HCT116 (cell line): ENCODE results near the gene MRPS35. TPM values are rescaled to one million over a fixed set of nuclear protein-coding genes. Genes with fewer than 3 reads are reported as not detected.

Source experiments
- ATAC-seq: fragments of 200-7000 bp; cut with Tn5 transposase; 2 replicates; pipeline ENCODE4 v1.9.1; 2020; ENCODE audit warnings: mild to moderate bottlenecking, moderate library complexity
- BruUV-seq: library from RNA; stranded (reverse); fragments of 400-500 nt; replicated peaks from 2 replicates; lab custom pipeline; 2021; lab: Mats Ljungman, UMichigan
- CTCF ChIA-PET: fragments of 300-600 bp; sonication (Branson Sonifier 250); formaldehyde crosslinking; loops from one replicate; lab custom pipeline; 2021; ENCODE audit warnings: antibody characterized with exemption; lab: Charles Lee
- POLR2A ChIA-PET: fragments of 300-600, 350-600 bp; sonication (Branson Sonifier 250); formaldehyde crosslinking; loops from one replicate; lab custom pipeline; 2021; ENCODE audit warnings: antibody characterized with exemption; lab: Charles Lee
- RAD21 ChIA-PET, 2 experiments: fragments of 300-600 bp; sonication (Branson Sonifier 250); formaldehyde crosslinking; loops; one replicate each; lab custom pipeline; 2023; ENCODE audit warnings: low total read pairs in 2 of 2; ENCODE audit not compliant: uncharacterized antibody in 2 of 2, unreplicated experiment in 2 of 2, low non-redundant PET in 1 of 2; lab: Charles Lee
- DNase-seq: peaks from one replicate; pipeline ENCODE4 v3.0.0-alpha.2; 2010; ENCODE audit warnings: low read depth, low spot score
- H2AFZ ChIP-seq: fragments of 200-600 bp; shearing (Covaris generic), sonication (generic); 2 replicates; pipeline ENCODE4 v1.6.1; 2017; ENCODE audit warnings: low read depth, mixed run types, mixed read lengths, antibody characterized with exemption, low read length; ENCODE audit not compliant: poor library complexity, severe bottlenecking
- H3K27ac ChIP-seq: 2 replicates; pipeline ENCODE4 v1.5.1; 2012; ENCODE audit warnings: low read depth, low read length
- H3K27me3 ChIP-seq: fragments of 200-600 bp; sonication (generic); 2 replicates; pipeline ENCODE4 v1.6.1; 2016; ENCODE audit warnings: mixed run types, low read length, mixed read lengths; ENCODE audit not compliant: insufficient read depth
- H3K36me3 ChIP-seq, 2 experiments: fragments of 200-500 bp in 1 of 2; fragments of 200-600 bp in 1 of 2; sonication (Bioruptor generic) in 1 of 2; sonication (generic) in 1 of 2; 2 replicates each; pipeline versions ENCODE4 v1.5.1 to v1.6.1; 2014 to 2016; ENCODE audit warnings: low read length in 2 of 2, inconsistent platforms in 1 of 2, mixed read lengths in 1 of 2, mixed run types in 1 of 2; ENCODE audit not compliant: insufficient read depth in 2 of 2, control insufficient read depth in 1 of 2
- H3K4me1 ChIP-seq, 2 experiments: fragments of 200-600 bp in 1 of 2; sonication (generic) in 1 of 2; 2 replicates each; pipeline versions ENCODE4 v1.5.1 to v1.6.1; 2012 to 2017; ENCODE audit warnings: low read length in 2 of 2, inconsistent platforms in 1 of 2, mild to moderate bottlenecking in 1 of 2, mixed read lengths in 1 of 2, mixed run types in 1 of 2, moderate library complexity in 1 of 2; ENCODE audit not compliant: insufficient read depth in 2 of 2, control insufficient read depth in 1 of 2
- H3K4me2 ChIP-seq: fragments of 200-600 bp; sonication (generic); 2 replicates; pipeline ENCODE4 v1.6.1; 2017; ENCODE audit warnings: mixed run types, low read length, mixed read lengths
- H3K4me3 ChIP-seq, 2 experiments: fragments of 200-600 bp in 1 of 2; sonication (generic) in 1 of 2; replicated peaks in 1 of 2; 2 replicates each; pipeline ENCODE4 v1.5.1; 2011 to 2016; ENCODE audit warnings: low read length in 2 of 2, control low read depth in 1 of 2, low read depth in 1 of 2, mild to moderate bottlenecking in 1 of 2, mixed read lengths in 1 of 2, mixed run types in 1 of 2
- H3K79me2 ChIP-seq: fragments of 200-600 bp; sonication (generic); 2 replicates; pipeline ENCODE4 v1.6.1; 2017; ENCODE audit warnings: mild to moderate bottlenecking, mixed run types, low read length, moderate library complexity, mixed read lengths; ENCODE audit not compliant: insufficient read depth
- H3K9ac ChIP-seq: fragments of 200-600 bp; sonication (generic); 2 replicates; pipeline ENCODE4 v1.6.1; 2016; ENCODE audit warnings: low read length, mixed read lengths
- H3K9me2 ChIP-seq: fragments of 200-600 bp; sonication (generic), shearing (Covaris generic); 2 replicates; pipeline ENCODE4 v1.6.1; 2017; ENCODE audit warnings: mixed run types, mild to moderate bottlenecking, moderate library complexity; ENCODE audit not compliant: insufficient read depth
- H3K9me3 ChIP-seq, 2 experiments: fragments of 200-500 bp in 1 of 2; fragments of 200-600 bp in 1 of 2; sonication (Bioruptor generic) in 1 of 2; sonication (generic) in 1 of 2; 2 replicates each; pipeline ENCODE4 v1.6.1; 2014 to 2017; ENCODE audit warnings: low read length in 2 of 2, mixed read lengths in 2 of 2, inconsistent platforms in 1 of 2, low read depth in 1 of 2, mild to moderate bottlenecking in 1 of 2, mixed run types in 1 of 2, moderate library complexity in 1 of 2; ENCODE audit not compliant: control insufficient read depth in 1 of 2, insufficient read depth in 1 of 2
- H4K20me1 ChIP-seq: fragments of 200-600 bp; sonication (generic), shearing (Covaris generic); 2 replicates; pipeline ENCODE4 v1.6.1; 2017; ENCODE audit warnings: mixed run types, mild to moderate bottlenecking, moderate library complexity; ENCODE audit not compliant: insufficient read depth
- CBX3 ChIP-seq: IDR thresholded peaks from 2 replicates; pipeline ENCODE4 v1.6.1; 2012; ENCODE audit warnings: low read depth
- CEBPB ChIP-seq: IDR thresholded peaks from 2 replicates; pipeline ENCODE4 v1.6.1; 2012; ENCODE audit warnings: low read depth
- EGR1 ChIP-seq: IDR thresholded peaks from 2 replicates; pipeline ENCODE4 v1.6.1; 2012; ENCODE audit warnings: low read depth
- EZH2 ChIP-seq: fragments of 200-600 bp; sonication (generic); IDR thresholded peaks from 2 replicates; pipeline ENCODE4 v1.6.1; 2017; ENCODE audit warnings: antibody characterized with exemption, mixed run types
- FOSL1 ChIP-seq: IDR thresholded peaks from 2 replicates; pipeline ENCODE4 v1.6.1; 2012; ENCODE audit warnings: low read depth
- JUND ChIP-seq: IDR thresholded peaks from 2 replicates; pipeline ENCODE4 v1.6.1; 2012
- POLR2AphosphoS5 ChIP-seq: IDR thresholded peaks from 2 replicates; pipeline ENCODE4 v1.6.1; 2011; ENCODE audit warnings: mild to moderate bottlenecking, low read depth, low read length, moderate library complexity
- SIN3A ChIP-seq: IDR thresholded peaks from 2 replicates; pipeline ENCODE4 v1.6.1; 2012; ENCODE audit warnings: low read depth
- SRF ChIP-seq: IDR thresholded peaks from 2 replicates; pipeline ENCODE4 v1.6.1; 2012; ENCODE audit warnings: low read depth
- TCF7L2 ChIP-seq: IDR thresholded peaks from 2 replicates; pipeline ENCODE4 v1.7.0; 2011; ENCODE audit warnings: borderline replicate concordance, inconsistent platforms; ENCODE audit not compliant: insufficient read depth, insufficient read length; ENCODE audit errors: extremely low read depth
- YY1 ChIP-seq: IDR thresholded peaks from 2 replicates; pipeline ENCODE4 v1.6.1; 2011; ENCODE audit warnings: low read length, low read depth, moderate library complexity, mild to moderate bottlenecking; ENCODE audit not compliant: insufficient replicate concordance; ENCODE audit errors: extremely low read depth
- ZFX ChIP-seq: fragments of 450-650 bp; IDR thresholded peaks from 2 replicates; pipeline ENCODE4 v1.6.1; 2017
- ZNF274 ChIP-seq: fragments of 200-500 bp; sonication (Bioruptor generic); IDR thresholded peaks from 2 replicates; pipeline ENCODE4 v1.6.1; 2014; ENCODE audit warnings: mild to moderate bottlenecking, low read depth, low read length, inconsistent platforms
- intact Hi-C: fragments of 100-400 bp; cut with micrococcal nuclease; formaldehyde crosslinking; loops from 2 replicates; pipeline ENCODE4 v1.10.0; 2022
- total RNA-seq: library from RNA; stranded (reverse); gene quantifications from one replicate; pipeline ENCODE4 v1.2.1, GENCODE V29; 2021; ENCODE audit not compliant: unreplicated experiment
- TF ChIP-seq, protein P1 (sequence below): IDR thresholded peaks from 2 replicates; pipeline ENCODE4 v1.6.1; 2012; ENCODE audit warnings: low read depth
- TF ChIP-seq, protein P2 (sequence below): IDR thresholded peaks from 2 replicates; pipeline ENCODE4 v1.6.1; 2012
- TF ChIP-seq, protein P3 (sequence below), 3 experiments: fragments of 200-600 bp in 1 of 3; sonication (generic) in 1 of 3; IDR thresholded peaks in 2 of 3; conservative IDR thresholded peaks in 1 of 3; 2 replicates each; pipeline ENCODE4 v1.5.1; 2012 to 2017; ENCODE audit warnings: low read depth in 2 of 3, low read length in 2 of 3, antibody characterized with exemption in 1 of 3, borderline replicate concordance in 1 of 3, control low read depth in 1 of 3, mild to moderate bottlenecking in 1 of 3, mixed read lengths in 1 of 3, mixed run types in 1 of 3, moderate library complexity in 1 of 3; ENCODE audit not compliant: insufficient read depth in 1 of 3
- TF ChIP-seq, protein P4 (sequence below): IDR thresholded peaks from 2 replicates; pipeline ENCODE4 v1.6.1; 2012
- TF ChIP-seq, protein P5 (sequence below): IDR thresholded peaks from 2 replicates; pipeline ENCODE4 v1.6.1; 2011; ENCODE audit warnings: mild to moderate bottlenecking, low read length, moderate library complexity; ENCODE audit not compliant: insufficient replicate concordance; ENCODE audit errors: extremely low read depth

The MRPS35 gene
- total RNA-seq, 1 experiment from 2014 or later = 55.4 TPM

DNA sequence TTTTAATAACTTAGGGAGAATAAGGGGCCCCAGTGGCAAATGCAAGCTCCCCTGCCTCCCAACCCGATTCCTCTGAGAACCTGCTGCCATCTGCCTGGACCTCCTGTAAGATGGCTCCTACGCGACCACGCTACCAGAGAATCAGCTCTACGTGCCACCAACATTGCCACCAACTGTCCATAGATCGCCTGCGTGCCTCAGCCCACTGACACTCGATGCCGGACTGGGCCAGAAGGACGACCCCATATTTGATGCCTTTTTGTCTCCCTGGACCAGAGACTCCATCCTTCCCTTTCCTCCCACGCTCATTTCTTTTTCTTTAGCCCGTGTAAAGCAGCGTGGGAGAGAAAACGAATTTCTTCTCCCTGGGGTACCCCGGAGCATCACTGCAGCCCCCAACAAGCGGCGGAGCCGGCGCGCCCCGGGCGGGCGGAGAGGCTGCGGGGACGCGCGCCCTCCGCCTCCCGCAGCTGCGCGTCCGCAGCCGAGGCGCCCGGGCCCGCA lies 68.8 kb downstream of the MRPS35 start:
- peak overlapping the region; percentile 84 for H3K9ac ChIP-seq
- RAD21 ChIA-PET = no interaction called here
- H3K9me3 ChIP-seq = no peaks in the 10 kb centered on the region
- no peaks in the 10 kb centered on the region; a peak in 1 of 4 replicates for H3K36me3 ChIP-seq
- no peak for DNase-seq
- peaks cover 10 to 24% of the 10 kb centered on the region in 2 experiments; a peak in 3 of 4 replicates for H3K4me1 ChIP-seq
- peak; percentile 21 for ATAC-seq
- peak overlapping the region; percentile 85 for H2AFZ ChIP-seq
- BruUV-seq = TSS peak; percentile 78
- peak overlapping the region; percentile 75 to 90 for H3K4me3 ChIP-seq
- intact Hi-C loops = no loop called here
- peak overlapping the region; percentile 100 for H3K4me2 ChIP-seq
- TF ChIP-seq FOSL1 (no peak), EGR1 (no peak), SIN3A (no peak), ZNF274 (no peak), CBX3 (no peak), YY1 (no peak), EZH2 (no peak), JUND (no peak), SRF (no peak), POLR2AphosphoS5 (no peak), TCF7L2 (no peak), ZFX (no peak), CEBPB (no peak)
- TF ChIP-seq, protein P1, sequence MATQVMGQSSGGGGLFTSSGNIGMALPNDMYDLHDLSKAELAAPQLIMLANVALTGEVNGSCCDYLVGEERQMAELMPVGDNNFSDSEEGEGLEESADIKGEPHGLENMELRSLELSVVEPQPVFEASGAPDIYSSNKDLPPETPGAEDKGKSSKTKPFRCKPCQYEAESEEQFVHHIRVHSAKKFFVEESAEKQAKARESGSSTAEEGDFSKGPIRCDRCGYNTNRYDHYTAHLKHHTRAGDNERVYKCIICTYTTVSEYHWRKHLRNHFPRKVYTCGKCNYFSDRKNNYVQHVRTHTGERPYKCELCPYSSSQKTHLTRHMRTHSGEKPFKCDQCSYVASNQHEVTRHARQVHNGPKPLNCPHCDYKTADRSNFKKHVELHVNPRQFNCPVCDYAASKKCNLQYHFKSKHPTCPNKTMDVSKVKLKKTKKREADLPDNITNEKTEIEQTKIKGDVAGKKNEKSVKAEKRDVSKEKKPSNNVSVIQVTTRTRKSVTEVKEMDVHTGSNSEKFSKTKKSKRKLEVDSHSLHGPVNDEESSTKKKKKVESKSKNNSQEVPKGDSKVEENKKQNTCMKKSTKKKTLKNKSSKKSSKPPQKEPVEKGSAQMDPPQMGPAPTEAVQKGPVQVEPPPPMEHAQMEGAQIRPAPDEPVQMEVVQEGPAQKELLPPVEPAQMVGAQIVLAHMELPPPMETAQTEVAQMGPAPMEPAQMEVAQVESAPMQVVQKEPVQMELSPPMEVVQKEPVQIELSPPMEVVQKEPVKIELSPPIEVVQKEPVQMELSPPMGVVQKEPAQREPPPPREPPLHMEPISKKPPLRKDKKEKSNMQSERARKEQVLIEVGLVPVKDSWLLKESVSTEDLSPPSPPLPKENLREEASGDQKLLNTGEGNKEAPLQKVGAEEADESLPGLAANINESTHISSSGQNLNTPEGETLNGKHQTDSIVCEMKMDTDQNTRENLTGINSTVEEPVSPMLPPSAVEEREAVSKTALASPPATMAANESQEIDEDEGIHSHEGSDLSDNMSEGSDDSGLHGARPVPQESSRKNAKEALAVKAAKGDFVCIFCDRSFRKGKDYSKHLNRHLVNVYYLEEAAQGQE = no peak
- TF ChIP-seq, protein P2, sequence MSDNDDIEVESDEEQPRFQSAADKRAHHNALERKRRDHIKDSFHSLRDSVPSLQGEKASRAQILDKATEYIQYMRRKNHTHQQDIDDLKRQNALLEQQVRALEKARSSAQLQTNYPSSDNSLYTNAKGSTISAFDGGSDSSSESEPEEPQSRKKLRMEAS = no peak; the same call in 1 of the 2 replicates
- TF ChIP-seq, protein P3, sequence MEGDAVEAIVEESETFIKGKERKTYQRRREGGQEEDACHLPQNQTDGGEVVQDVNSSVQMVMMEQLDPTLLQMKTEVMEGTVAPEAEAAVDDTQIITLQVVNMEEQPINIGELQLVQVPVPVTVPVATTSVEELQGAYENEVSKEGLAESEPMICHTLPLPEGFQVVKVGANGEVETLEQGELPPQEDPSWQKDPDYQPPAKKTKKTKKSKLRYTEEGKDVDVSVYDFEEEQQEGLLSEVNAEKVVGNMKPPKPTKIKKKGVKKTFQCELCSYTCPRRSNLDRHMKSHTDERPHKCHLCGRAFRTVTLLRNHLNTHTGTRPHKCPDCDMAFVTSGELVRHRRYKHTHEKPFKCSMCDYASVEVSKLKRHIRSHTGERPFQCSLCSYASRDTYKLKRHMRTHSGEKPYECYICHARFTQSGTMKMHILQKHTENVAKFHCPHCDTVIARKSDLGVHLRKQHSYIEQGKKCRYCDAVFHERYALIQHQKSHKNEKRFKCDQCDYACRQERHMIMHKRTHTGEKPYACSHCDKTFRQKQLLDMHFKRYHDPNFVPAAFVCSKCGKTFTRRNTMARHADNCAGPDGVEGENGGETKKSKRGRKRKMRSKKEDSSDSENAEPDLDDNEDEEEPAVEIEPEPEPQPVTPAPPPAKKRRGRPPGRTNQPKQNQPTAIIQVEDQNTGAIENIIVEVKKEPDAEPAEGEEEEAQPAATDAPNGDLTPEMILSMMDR (IDR thresholded peaks at IDR 0.05 in 2 of 3, conservative IDR thresholded peaks at IDR 0.05 in 1 of 3; ENCODE audit: borderline replicate concordance in 1 of 3, insufficient read depth in 1 of 3, low read depth in 2 of 3, low read length in 2 of 3) = no peak
- TF ChIP-seq, protein P4, sequence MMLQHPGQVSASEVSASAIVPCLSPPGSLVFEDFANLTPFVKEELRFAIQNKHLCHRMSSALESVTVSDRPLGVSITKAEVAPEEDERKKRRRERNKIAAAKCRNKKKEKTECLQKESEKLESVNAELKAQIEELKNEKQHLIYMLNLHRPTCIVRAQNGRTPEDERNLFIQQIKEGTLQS = no peak
- TF ChIP-seq, protein P5, sequence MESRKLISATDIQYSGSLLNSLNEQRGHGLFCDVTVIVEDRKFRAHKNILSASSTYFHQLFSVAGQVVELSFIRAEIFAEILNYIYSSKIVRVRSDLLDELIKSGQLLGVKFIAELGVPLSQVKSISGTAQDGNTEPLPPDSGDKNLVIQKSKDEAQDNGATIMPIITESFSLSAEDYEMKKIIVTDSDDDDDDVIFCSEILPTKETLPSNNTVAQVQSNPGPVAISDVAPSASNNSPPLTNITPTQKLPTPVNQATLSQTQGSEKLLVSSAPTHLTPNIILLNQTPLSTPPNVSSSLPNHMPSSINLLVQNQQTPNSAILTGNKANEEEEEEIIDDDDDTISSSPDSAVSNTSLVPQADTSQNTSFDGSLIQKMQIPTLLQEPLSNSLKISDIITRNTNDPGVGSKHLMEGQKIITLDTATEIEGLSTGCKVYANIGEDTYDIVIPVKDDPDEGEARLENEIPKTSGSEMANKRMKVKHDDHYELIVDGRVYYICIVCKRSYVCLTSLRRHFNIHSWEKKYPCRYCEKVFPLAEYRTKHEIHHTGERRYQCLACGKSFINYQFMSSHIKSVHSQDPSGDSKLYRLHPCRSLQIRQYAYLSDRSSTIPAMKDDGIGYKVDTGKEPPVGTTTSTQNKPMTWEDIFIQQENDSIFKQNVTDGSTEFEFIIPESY = no peak
- peaks cover 37% of the 10 kb centered on the region for H3K79me2 ChIP-seq
- peak overlapping the region; percentile 89 for H3K27ac ChIP-seq
- no peaks in the 10 kb centered on the region for H3K27me3 ChIP-seq
- H4K20me1 ChIP-seq = no peaks in the 10 kb centered on the region
- POLR2A ChIA-PET = no interaction called here
- CTCF ChIA-PET = interaction anchor here (0.8 to 1.1 kb wide), 2 partner anchors 42 to 46 kb away, joined by 3 to 5 read pairs; no protein-coding TSS in a partner anchor
- no peaks in the 10 kb centered on the region for H3K9me2 ChIP-seq
